AG04449 (cell line): ENCODE measurements around the gene UAP1.

ENCODE experiments used
- CTCF ChIA-PET: fragments of 350-600 bp; formaldehyde crosslinking; extraction: SDS; loops from one replicate; lab custom pipeline; 2021; ENCODE audit warnings: antibody characterized with exemption; lab: Yijun Ruan, JAX
- POLR2A ChIA-PET: fragments of 400-600, 350-600 bp; formaldehyde crosslinking; extraction: SDS; loops from one replicate; lab custom pipeline; 2020; ENCODE audit warnings: antibody characterized with exemption, inconsistent platforms; lab: Yijun Ruan, JAX
- DNase-seq: peaks from one replicate; pipeline ENCODE4 v3.0.0-alpha.2; 2010; ENCODE audit warnings: low read depth, low spot score
- H3K4me3 ChIP-seq: 2 replicates; pipeline ENCODE4 v1.5.1; 2011; ENCODE audit warnings: low read depth, mild to moderate bottlenecking, control low read depth, low read length
- TF ChIP-seq, protein P1 (sequence below): IDR thresholded peaks from one replicate; pipeline ENCODE4 v1.5.1; 2011; ENCODE audit warnings: mild to moderate bottlenecking, moderate library complexity, low read length, control low read depth, inconsistent platforms; ENCODE audit not compliant: insufficient read depth; ENCODE audit errors: missing control alignments

The UAP1 gene

DNA sequence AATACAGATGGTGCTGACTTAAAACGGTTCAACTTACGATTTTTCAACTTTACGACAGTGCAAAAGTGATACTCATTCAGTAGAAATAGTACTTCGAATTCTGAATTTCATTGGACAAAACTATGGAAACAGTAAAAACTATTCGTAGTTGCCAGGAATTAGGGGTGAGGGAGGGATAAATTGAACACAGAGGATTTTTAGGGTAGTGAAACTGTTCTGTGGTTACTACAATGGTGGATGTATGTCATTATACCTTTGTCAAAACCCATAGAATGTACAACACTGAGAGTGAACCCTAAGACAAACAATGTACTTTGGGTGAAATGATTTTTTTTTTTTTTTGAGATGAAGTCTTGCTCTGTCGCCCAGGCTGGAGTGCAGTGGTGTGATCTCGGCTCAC, 78.2 kb downstream of the UAP1 start:
- TF ChIP-seq, protein P1, sequence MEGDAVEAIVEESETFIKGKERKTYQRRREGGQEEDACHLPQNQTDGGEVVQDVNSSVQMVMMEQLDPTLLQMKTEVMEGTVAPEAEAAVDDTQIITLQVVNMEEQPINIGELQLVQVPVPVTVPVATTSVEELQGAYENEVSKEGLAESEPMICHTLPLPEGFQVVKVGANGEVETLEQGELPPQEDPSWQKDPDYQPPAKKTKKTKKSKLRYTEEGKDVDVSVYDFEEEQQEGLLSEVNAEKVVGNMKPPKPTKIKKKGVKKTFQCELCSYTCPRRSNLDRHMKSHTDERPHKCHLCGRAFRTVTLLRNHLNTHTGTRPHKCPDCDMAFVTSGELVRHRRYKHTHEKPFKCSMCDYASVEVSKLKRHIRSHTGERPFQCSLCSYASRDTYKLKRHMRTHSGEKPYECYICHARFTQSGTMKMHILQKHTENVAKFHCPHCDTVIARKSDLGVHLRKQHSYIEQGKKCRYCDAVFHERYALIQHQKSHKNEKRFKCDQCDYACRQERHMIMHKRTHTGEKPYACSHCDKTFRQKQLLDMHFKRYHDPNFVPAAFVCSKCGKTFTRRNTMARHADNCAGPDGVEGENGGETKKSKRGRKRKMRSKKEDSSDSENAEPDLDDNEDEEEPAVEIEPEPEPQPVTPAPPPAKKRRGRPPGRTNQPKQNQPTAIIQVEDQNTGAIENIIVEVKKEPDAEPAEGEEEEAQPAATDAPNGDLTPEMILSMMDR = no peak
- H3K4me3 ChIP-seq = no peak overlapping the region
- ChIA-PET POLR2A (no interaction called here), CTCF (interaction anchor here (1.5 kb wide), 1 partner anchor 26 kb away, joined by 8 read pairs; no protein-coding TSS in a partner anchor)
- no peak for DNase-seq

DNA sequence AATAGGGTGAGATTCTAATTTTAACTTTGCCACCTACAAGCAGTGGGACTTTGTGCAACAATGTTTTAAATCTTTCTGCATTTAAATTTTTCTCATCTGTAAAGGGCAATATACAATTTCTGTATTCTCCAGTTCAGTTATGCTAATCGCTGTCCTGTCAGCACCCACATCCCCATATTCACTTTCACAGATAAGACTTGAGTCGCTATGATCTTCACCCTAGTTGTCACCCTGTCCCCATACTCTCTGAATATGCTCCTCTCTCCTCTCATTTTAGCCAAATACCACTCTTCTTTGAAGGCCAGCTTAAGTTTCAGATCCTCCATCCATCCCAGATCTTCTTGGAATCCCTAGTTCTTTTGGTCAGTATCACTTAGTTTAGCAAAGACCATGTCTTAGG, 79.6 kb downstream of the UAP1 start:
- TF ChIP-seq, protein P1 = no peak
- no peak for DNase-seq
- no peak overlapping the region for H3K4me3 ChIP-seq
- ChIA-PET POLR2A (no interaction called here), CTCF (interaction anchor here (0.9 to 1.5 kb wide), 3 partner anchors 7 to 27 kb away, joined by 3 to 4 read pairs (median 3); partner anchors contain the start of gene DDR2)

DNA sequence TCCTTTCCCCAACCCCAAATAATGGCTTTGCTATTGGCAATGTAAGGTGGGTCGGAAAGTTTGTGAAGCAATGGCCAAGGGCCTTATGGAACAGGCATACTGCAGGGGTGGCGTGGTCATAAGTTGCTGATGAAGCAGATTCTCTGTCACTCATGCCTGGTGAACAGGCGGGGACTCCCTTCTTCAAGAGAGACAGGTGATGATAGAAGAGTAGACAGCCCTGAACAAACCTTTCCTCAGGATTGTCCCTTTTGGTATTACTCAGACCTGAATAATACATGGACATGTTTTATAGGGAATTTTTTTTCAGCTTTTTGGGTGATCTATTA, 83.4 kb downstream of the UAP1 start:
- no peak overlapping the region for H3K4me3 ChIP-seq
- DNase-seq = no peak
- TF ChIP-seq, protein P1 = no peak
- ChIA-PET POLR2A (no interaction called here), CTCF (interaction anchor here (1.2 to 1.4 kb wide), 2 partner anchors 28 to 32 kb away, joined by 3 to 5 read pairs; no protein-coding TSS in a partner anchor)

DNA sequence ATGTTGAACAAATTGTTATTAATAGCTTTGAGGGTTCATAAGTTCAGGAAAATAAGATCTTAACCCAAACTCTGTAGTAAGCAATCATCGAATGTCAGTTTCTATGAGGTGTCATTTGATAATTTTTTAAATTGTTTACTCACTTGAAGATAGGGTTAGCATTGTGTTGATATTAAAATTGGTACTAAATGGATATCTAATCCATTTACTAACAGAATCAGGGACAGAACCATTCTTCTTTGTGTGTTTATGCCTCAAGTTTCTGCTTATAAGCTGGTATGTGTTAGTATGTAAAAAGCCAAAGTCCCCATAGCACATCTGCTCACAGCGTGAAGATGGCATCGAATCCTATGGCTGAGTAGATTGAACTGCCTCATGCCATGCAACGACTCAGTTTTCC, 84.1 kb downstream of the UAP1 start:
- ChIA-PET POLR2A (no interaction called here), CTCF (no interaction called here)
- TF ChIP-seq, protein P1 = no peak
- H3K4me3 ChIP-seq = no peak overlapping the region
- DNase-seq = no peak

DNA sequence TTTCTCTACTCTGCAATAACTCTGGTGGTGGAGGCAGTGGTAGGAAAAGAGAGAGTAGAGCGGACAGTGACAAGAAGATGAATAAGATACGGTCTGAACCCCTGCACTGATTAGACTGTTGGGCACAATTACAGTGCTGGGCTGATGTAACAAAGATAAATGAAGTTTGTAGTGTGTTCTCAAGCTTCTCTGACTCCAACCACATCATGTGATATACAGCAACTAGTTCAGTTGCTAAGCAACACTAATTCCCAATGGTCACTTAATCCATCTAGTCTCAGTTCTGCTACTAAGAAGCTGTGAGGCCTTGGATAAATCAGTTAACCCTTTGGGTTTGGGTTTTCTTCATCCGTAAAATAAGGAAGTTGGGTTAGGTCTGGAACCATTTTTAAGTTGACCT, 88.1 kb downstream of the UAP1 start:
- ChIA-PET POLR2A (no interaction called here), CTCF (interaction anchor here (0.6 to 1.0 kb wide), 2 partner anchors 36 to 105 kb away, joined by 3 read pairs; no protein-coding TSS in a partner anchor)
- H3K4me3 ChIP-seq = no peak overlapping the region
- TF ChIP-seq, protein P1 = no peak
- DNase-seq = no peak
